ENCODE measurements around the gene EIF1AD.
A peak's percentile ranks its signal among the peaks of the same experiment; 100 is the strongest.

Gene EIF1AD

GRCh38 chr11:66006134-66006890 lies 4.4 kb upstream of the EIF1AD start:
- no peak for DNase-seq (ENCODE audit: low read depth in 1 of 2, low spot score in 1 of 2)

GRCh38 chr11:66004186-66004585 lies 2.2 kb upstream of the EIF1AD start:
- DNase-seq (ENCODE audit: low read depth in 1 of 2, low spot score in 1 of 2) = no peak

DNA sequence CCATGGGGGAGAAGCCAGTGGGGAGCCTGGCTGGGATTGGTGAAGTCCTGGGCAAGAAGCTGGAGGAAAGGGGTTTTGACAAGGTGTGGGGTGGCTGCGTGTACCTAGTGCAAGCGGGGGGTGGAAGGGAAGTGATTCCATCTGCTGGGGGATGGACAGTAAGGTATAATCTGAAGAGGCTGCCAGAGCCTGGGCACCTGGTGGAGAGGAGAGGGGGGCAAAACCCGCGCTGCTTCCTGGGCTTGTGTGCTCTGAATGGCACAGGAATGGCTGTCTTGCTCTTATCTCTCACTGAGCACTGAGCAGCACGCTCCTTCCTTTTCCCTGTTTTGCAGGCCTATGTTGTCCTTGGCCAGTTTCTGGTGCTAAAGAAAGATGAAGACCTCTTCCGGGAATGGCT lies 1.3 kb upstream of the EIF1AD start:
- DNase-seq (ENCODE audit: low read depth in 1 of 2, low spot score in 1 of 2) = no peak

GRCh38 chr11:66002648-66003225 lies 780 bp upstream of the EIF1AD start:
- no peak for DNase-seq (ENCODE audit: low read depth in 1 of 2, low spot score in 1 of 2)

DNA sequence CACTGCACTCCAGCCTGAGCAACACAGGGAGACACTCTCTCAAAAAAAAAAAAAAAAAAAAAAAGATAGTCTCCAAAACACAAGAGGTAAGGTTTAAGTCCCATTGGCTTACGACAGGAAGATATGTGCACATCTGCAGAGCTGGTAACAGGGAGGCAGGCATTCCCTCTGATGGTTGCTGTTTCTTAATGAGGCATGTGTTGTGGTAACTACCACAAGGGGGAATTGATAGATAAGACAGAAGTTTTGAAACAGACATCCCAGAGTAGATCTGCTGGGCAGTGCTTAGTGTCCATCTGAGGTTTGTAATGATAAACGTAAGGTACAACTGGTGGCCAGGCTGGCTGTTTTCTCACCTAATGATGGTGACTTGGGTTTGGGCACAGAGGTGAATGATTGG lies 4.7 kb downstream of the EIF1AD start:
- DNase-seq (ENCODE audit: low read depth in 1 of 2, low spot score in 1 of 2) = no peak

GRCh38 chr11:65992056-65992455 lies 9.9 kb downstream of the EIF1AD start:
- DNase-seq (ENCODE audit: low read depth in 1 of 2, low spot score in 1 of 2) = no peak

- peak; percentile 74 to 92 for DNase-seq (ENCODE audit: low read depth in 1 of 2, low spot score in 1 of 2)
These were observed 13.0 kb downstream of the EIF1AD start for GRCh38 chr11:65988791-65989592.

DNA sequence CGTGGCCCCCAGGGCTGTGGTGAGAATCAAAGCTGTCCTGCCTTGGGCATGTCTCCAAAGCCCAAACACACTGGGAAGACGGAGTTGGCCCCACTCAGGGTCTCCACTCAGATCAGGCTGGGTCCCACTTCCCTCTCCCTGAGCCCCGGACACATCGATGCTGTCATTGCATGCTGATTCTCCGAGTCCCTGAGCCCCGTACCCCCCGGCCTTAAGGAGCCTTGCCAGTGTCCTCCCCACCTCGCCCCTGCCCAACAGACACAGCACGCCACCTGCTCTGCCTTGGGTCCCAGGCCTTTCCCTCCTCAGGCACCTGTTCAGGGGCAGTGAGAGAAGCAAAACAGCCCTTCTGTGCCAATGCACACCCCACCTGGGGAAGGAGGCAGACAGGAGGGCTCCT lies 14.6 kb downstream of the EIF1AD start:
- no peak for DNase-seq (ENCODE audit: low read depth in 1 of 2, low spot score in 1 of 2)

DNA sequence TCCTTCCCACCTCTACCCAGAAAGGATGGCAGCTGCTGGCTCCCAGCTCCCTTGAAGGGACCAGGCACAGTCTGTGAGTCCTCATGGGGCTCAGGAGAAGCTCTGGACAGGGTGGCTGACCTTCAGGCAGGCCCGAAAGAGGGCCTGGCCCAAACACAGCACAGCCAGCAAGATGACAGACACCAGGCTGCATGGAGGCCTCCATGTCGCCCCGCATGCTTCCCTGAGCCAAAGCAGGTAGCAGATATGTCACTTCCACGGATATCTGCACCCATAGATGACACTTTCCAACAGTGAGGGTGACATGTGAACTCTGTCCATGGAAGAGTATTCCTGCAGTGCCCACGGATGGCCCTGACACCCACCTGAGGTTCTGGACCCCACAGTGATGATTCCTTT lies 18.4 kb downstream of the EIF1AD start:
- no peak for DNase-seq (ENCODE audit: low read depth in 1 of 2, low spot score in 1 of 2)

GRCh38 chr11:65982824-65983588 lies 19.0 kb downstream of the EIF1AD start:
- no peak for DNase-seq (ENCODE audit: low read depth in 1 of 2, low spot score in 1 of 2)

GRCh38 chr11:65981972-65982823 lies 19.8 kb downstream of the EIF1AD start:
- DNase-seq (ENCODE audit: low read depth in 1 of 2, low spot score in 1 of 2) = no peak

DNA sequence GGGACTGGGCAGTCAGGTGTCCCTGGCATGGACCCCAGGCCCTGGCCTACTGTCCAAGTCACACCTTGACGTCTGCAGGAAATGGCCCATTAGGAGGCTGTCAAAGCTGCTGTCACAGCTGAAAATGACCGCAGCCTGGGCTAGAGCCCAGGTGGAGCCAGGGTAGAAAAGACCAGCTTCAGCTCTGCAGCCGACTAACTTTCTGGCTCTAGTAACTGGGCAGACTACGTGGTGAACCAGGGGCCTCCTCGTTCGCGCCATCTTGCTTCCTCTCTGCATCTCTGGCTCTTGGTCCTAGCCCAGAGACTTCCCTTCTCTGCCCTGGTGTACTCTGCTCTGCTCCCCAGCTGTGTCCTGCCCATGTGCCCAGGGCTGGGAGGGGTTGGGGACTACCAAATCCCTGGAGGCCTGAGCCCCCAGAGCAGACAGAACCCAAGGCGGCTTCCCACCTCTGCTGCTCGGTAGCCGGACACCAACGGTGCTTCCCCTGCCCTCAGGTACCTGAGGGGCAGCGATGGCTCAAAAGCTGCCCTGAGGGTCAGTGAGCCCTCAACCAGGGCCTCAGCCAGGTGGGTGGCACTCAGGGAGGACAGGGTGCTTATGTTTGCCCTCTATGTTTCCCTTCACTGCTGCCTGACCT lies 20.7 kb downstream of the EIF1AD start:
- DNase-seq (ENCODE audit: low read depth in 1 of 2, low spot score in 1 of 2) = no peak

DNA sequence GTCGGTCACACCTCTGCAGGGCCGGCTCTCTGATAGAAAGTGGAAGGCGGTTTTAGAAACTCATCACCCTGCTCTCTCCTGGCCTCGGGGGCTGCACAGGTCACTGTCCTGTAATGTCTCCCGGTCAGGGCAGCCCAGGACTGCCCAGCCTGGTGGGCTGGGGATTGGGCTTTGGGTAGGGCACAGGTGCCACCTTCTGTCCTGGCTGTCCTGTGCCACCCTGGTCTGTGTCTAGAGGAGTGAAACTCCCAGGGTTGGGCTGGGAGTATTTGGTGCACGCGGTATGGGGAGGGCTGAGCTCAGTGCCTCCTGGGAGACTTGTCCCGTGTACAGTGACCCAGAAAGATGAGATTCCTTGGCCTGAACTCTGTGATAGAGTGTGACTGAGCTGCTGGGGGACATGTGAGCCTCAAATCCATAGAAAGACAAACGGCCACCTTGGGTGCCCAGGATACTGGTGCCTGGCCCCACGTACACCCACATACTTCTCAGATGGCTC lies 22.6 kb downstream of the EIF1AD start:
- DNase-seq (ENCODE audit: low read depth in 1 of 2, low spot score in 1 of 2) = no peak

GRCh38 chr11:65978391-65979238 lies 23.3 kb downstream of the EIF1AD start:
- DNase-seq (ENCODE audit: low read depth in 1 of 2, low spot score in 1 of 2) = no peak

DNA sequence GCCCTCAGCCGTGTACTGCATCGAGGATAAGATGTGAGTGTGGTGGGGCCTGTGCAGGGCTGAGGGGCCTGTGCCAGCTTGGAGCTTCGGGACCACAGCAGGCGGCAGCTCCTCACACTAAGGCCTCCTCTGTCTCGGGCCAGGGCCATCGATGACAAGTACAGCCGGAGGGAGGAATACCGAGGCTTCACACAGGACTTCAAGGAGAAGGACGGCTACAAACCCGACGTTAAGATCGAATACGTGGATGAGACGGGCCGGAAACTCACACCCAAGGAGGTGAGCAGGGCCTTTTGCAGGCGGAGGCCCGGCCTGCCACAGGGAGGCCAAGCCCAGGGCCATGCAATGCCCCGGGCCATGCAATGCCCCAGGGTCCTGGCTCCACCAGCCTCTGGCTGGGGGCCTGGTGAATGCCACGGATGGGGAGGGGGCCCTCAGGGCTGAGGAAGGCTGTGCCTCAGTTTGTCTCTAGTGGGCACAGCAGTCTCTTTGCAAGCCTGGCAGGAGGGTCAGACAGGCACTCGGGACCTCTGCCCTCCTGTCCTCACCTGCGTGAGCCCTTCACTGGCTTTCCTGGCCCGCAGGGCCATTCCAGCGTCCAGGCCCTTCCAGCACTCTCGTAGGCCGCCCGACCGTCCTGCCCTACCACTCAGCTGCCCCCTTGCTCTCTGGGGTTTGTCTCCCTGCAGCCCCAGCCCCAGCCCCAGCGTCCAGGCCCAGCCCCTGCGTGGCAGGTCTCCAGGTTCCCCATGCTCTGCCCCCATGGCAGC lies 24.2 kb downstream of the EIF1AD start:
- no peak for DNase-seq (ENCODE audit: low read depth in 1 of 2, low spot score in 1 of 2)

DNA sequence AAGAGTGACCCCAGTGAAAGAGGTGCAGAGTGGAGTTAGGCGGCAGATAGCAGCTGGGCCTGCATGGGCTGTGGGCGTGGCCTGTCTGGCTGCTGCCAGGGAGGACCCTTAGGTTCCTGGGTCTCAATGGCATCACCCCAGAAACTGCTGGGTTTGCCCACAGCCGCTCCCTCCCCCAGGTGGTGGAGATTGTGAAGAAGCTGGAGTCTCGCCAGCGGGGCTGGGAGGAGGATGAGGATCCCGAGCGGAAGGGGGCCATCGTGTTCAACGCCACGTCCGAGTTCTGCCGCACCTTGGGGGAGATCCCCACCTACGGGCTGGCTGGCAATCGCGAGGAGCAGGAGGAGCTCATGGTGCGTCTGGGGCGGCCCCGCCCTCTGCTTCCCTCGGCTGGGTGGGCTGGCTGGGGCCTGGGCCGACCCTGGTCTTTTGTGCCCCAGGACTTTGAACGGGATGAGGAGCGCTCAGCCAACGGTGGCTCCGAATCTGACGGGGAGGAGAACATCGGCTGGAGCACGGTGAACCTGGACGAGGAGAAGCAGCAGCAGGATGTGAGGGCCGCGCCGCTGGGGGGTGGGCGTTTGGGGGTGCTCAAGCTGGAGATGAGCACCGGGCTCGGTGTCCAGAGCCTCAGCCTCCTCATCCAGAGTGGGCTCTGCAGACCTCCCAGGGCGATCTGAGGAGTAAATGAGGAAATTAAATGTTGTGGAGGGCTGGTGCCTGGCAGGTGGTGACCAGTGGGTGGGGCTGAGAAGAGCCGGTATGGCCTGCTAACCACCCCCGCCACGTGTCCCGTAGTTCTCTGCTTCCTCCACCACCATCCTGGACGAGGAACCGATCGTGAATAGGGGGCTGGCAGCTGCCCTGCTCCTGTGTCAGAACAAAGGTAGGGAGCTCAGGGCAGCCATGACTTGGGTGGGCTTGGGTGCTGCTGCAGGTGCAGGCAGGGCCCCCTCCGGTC lies 25.5 kb downstream of the EIF1AD start:
- DNase-seq (ENCODE audit: low read depth in 1 of 2, low spot score in 1 of 2) = no peak

DNA sequence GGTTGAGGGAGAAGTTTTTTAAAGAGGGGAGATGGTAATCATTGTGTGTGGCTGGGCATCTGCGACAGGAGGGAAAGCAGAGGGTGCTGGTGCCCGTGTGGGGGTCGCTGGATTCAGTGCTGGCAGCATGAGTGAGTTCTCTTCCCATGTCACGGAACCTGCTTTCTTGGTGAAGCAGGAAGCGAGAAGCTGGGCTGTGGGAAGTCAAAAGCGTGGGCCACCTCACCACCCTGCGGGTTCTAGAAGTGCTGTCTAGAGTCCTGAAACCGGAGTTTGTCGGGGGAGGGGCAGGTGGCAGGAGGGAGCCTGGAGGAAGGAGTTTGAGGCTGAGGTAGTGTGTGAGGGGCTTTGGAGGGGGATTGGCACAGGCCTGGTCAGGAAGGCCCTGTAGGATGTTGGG lies 26.2 kb downstream of the EIF1AD start:
- no peak for DNase-seq (ENCODE audit: low read depth in 1 of 2, low spot score in 1 of 2)
